ENCODE measurements around the gene NFE2L2. TPM values are rescaled to one million over a fixed set of nuclear protein-coding genes. Genes with fewer than 3 reads are reported as not detected.
"Not testable (repeated sequence)": the region's sequence is repeated elsewhere in the genome, so short reads cannot be mapped to it uniquely, and the experiment has no call there.

Gene NFE2L2
- total RNA-seq (ENCODE audit: low replicate concordance) = 121 and 127 TPM in 2 replicates

DNA sequence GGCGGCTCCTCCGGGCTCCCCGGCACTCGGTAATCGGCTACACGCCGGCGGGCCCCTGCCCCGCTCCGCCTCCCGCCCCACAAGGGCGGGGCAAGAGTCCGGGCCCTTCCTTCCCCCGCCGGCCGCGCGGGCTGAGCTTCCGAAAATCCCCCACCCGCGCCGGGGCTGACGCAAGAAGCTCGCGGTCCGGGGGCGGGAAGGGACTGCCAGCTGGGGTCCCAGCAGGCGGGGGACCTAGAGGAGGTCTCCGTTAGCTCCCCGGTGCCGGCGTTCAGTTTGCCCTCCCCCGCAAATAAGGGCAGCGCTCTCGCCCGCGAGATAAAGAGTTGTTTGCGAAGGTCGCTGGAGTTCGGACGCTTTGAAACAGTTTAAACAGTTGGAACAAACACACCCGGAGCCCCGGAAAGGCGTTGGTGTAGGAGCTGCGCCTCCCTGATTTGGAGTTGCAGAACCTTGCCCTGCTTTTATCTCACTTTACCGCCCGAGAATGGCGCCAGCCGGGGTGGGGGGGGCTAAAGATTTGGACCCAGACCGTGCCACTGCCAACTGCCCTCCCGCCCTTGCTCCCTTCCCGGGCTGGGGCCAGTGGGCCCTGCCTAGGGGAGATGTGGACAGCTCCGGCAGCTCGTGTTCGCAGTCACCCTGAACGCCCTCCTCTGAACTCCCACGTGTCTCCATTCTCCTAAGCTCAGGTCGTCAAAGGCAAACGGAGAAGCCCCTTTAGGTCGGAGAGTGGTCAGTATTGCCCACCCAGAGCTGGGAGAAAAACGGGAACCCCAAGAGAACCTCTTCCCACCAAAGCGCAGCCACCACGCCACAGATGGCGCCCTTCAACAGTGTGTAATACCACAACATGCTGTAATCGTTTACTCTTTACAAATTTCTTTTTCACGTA, at the start of gene NFE2L2:
Gene NFE2L2 (minus strand): TSS at position 35 of the 895 bp plus-strand sequence. CDS start 151 bp downstream, outside the sequence.
- H3K4me3 ChIP-seq (ENCODE audit: low read depth, low read length) = peak within 1 kb of the TSS; percentile 75
- TF ChIP-seq, protein P1, sequence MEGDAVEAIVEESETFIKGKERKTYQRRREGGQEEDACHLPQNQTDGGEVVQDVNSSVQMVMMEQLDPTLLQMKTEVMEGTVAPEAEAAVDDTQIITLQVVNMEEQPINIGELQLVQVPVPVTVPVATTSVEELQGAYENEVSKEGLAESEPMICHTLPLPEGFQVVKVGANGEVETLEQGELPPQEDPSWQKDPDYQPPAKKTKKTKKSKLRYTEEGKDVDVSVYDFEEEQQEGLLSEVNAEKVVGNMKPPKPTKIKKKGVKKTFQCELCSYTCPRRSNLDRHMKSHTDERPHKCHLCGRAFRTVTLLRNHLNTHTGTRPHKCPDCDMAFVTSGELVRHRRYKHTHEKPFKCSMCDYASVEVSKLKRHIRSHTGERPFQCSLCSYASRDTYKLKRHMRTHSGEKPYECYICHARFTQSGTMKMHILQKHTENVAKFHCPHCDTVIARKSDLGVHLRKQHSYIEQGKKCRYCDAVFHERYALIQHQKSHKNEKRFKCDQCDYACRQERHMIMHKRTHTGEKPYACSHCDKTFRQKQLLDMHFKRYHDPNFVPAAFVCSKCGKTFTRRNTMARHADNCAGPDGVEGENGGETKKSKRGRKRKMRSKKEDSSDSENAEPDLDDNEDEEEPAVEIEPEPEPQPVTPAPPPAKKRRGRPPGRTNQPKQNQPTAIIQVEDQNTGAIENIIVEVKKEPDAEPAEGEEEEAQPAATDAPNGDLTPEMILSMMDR (IDR thresholded peaks at IDR 0.05; ENCODE audit: insufficient read depth, low read length) = peak; percentile 34
- DNase-seq (ENCODE audit: low read depth) = peak; percentile 89

DNA sequence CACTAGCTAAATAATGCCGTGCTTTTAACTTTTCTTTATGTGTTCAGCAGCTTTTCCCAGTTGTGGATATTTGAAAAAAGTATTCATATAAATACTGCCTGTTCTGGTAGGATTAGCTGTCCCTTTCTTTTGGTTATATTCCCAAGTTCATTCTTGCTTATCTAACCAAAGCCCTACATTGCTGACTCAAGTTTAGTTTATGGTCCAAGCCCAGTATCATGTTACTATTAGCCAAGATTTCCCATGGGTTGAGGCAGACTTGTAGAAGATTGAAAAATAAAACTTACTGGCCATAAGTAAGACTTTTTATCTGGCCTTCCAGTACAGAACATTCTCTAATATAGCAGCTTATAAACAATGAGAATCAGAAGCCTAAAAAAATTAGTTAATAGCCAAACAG, 49.7 kb upstream of the NFE2L2 start:
- no peak overlapping the region for H3K4me3 ChIP-seq (ENCODE audit: low read depth, low read length)
- DNase-seq (ENCODE audit: low read depth) = peak; percentile 98
- TF ChIP-seq, protein P1 (IDR thresholded peaks at IDR 0.05; ENCODE audit: insufficient read depth, low read length) = no peak

DNA sequence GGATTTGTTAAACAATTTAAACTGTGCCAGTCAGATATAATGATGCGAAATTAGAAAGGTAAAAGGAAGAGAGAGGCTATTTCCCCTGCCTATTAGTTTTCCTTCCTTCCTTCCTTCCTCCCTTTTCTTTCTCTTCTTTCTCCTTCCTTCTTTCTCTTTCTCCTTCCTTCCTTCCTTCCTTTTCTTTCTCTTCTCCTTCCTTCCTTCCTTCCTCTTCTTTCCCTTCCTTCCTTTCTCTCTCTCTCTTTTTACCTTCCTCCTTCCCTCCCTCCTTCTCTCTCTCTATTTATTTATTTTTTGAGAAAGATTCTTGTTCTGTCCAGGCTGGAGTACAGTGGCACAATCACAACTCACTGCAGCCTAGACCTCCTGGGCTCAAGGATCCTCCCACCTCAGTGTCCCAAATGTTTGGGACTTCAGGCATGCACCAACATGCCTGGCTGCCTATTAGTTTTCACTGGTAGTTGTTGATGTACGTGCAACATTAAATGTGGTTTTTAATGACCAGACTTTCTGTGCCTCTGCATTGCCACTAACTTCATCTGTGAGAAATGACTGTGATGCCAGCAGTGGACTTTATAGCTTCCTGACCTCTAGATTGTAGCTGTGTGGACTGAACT, 48.7 kb upstream of the NFE2L2 start:
- no peak for DNase-seq (ENCODE audit: low read depth)
- no peak overlapping the region for H3K4me3 ChIP-seq (ENCODE audit: low read depth, low read length)

DNA sequence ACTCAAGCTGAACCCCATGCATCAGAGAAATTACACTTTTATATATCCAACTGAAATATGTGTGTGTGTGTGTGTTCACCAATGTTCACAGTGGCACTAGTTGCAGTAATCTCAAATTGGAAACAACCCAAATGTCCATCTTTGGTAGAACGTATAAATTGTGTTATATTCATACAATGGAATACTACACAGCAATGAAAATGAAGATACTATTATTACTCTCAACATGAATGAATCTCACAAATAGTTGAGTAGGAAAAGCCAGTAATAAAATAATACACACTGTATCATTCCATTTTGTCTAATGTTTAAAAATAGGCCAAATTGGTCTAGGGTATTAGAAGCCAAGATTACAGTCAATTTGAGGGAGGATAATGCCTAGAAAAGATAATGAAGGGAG, 48.0 kb upstream of the NFE2L2 start:
- DNase-seq (ENCODE audit: low read depth) = no peak
- no peak overlapping the region for H3K4me3 ChIP-seq (ENCODE audit: low read depth, low read length)
- TF ChIP-seq, protein P1 (IDR thresholded peaks at IDR 0.05; ENCODE audit: insufficient read depth, low read length) = no peak

More for the DNA sequence above, 48.7 kb upstream of the NFE2L2 start:
- TF ChIP-seq, protein P1 (IDR thresholded peaks at IDR 0.05; ENCODE audit: insufficient read depth, low read length) = no peak

DNA sequence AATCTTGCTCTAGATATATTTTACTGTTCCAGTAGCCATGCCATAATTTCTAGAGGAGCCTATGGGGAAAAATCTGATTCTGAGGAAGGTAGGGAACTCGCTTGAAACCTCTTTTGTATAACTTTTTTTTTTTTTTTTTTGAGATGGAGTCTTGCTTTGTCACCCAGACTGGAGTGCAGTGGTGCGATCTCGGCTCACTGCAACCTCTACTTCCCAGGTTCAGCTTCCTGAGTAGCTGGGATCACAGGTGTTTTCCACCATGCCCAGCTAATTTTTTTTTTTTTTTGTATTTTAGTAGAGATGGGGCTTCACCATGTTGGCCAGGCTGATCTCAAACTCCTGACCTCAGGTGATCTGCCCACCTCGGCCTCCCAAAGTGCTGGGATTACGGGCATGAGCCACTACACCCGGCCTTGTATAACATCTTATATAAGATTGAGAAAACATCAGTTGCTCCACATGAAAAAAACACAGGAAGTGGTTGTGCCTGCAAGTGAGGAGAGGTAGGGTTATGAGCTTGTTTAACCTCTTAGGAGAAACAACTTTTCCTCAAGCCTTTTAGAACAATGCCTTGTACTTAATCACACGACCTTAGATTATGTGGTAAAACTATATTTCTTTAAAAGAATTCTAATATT, 45.3 kb upstream of the NFE2L2 start:
- not testable (repeated sequence) for H3K4me3 ChIP-seq (ENCODE audit: low read depth, low read length); DNase-seq (ENCODE audit: low read depth)

DNA sequence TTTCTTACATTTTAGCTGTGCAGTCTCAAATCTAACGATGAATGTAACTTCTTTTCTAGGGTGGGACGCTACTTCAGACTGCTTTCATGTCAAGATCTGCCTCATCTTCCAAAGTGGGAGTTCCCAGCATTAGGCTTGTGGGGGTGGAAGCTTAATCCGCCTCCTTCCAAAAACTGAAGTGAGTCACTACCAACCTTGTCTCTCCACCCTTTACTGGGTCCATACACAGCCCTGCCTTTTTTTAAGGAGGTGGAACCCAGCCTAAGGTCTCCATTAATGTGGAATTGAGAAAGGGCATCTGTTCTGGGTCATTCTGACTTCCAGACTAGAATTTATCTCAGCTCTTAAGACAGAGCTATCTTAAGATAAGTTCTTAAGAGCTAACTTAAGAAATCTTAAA, 42.0 kb upstream of the NFE2L2 start:
- DNase-seq (ENCODE audit: low read depth) = peak; percentile 88
- TF ChIP-seq, protein P1 (IDR thresholded peaks at IDR 0.05; ENCODE audit: insufficient read depth, low read length) = no peak
- H3K4me3 ChIP-seq (ENCODE audit: low read depth, low read length) = no peak overlapping the region

DNA sequence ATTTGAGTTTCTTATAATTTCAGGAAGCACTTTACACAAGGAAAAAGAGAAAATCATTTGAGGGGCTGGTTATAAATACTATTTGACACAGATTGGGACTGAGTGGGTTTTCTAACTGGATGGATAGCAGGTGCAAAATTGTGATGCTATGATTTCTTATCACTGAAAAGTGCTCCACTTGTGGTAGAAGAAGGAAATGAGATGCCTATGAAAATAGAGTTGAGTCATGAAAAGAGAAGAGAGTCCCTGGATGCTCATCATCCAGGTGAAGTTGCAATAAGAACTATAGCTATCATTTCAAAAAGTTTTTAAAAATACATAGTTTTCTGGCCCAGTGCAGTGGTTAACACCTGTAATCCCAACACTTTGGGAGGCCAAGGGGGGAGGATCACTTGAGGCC, 39.4 kb upstream of the NFE2L2 start:
- no peak overlapping the region for H3K4me3 ChIP-seq (ENCODE audit: low read depth, low read length)
- TF ChIP-seq, protein P1 (IDR thresholded peaks at IDR 0.05; ENCODE audit: insufficient read depth, low read length) = no peak
- DNase-seq (ENCODE audit: low read depth) = no peak
